CD4-positive, alpha-beta T cell treated with Interleukin-6 for 4 hours (primary cell): ENCODE data around the gene TBC1D10A.

Experiments
- DNase-seq: peaks from one replicate; pipeline ENCODE4 v3.0.0-alpha.2; 2020; ENCODE audit warnings: mixed read lengths

The TBC1D10A gene

DNA sequence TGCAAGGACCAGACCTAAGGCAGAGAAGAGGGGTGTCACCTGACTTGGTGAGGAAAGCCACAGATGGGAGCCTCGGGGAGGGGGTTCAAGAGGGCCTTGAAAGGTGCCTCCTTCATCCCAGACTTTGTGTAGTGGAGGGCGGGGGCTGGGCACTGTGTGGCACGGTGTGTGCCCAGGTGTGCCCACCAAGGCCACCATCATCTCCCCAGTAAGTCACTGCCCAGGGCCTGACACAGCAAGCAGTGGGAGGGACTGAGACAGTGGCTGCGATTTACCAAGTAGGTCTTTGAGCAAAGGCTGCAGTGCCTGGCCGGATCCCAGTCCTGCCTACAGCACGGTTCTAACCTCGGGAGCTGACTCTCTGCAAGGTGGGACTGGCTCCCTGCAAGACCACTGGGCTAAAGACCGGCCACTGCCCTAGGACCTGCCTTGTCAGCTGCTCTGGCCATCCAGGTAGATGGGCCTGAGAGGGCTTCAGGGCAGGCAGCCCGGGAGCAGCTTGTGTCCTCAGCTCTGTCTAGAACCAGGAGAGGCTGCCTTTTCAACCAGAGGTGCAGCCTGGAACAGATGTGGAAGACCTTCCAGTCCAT lies 61.5 kb downstream of the TBC1D10A start:
- no peak for DNase-seq

DNA sequence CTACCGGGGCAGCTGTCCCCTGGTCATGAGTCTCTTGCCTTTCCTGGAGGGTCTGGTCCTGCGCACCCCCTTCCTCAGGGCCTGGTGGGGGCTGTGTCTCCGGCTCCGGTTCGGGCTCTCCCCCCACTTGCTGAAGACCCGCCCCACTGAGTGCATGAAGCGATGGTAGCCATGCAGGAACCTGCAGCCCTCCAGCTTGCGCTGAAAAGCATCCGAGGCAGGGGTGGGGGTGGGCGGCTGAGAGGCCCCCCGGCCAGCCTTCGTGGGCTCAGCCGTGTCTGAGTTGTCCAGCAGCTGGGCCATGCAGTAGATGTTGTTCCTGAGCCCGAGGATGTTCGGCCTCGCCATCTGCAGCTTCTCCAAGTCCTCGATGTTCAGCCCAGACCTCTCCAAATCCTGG lies 62.9 kb downstream of the TBC1D10A start:
- DNase-seq, result no peak

DNA sequence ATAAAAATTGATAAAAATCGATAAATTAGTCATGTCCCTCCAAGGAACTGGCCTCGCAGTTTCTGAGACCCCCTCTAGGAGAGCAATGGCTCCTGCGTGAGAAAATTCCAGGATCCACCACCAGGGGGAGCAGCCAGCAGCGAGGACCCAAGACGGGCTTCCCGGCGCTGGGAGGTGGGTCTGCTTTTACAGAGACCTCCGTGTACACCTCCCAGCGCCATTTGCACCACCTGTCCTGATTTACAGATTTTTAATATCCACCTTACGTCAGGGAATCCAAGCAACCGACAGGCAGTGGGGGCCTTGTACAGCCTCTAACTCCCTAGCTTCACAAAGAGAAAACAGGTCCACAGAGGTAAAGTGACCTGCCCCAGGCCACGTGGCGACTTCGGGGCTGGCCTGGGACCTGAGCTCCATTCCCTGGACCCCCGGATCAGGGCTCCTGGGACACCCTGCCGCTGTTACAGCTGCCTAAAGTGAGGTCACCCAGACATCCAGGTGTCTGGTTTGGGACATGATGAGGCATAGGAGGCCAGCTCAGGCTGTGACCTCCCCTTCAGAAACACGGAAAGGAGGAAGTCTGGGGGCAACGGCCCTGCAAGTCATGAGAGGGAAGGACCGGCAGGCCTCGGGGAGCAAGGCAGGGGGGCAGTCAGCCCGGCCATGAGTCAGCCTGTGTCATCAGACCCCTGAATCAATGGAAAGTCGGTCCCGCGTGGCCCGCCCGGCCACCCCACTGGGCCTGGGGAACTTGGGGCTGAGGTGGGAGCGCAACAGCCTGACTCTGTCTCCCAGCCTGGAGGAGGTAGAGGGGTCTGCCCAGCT lies 63.6 kb downstream of the TBC1D10A start:
- peak; percentile 84 for DNase-seq

DNA sequence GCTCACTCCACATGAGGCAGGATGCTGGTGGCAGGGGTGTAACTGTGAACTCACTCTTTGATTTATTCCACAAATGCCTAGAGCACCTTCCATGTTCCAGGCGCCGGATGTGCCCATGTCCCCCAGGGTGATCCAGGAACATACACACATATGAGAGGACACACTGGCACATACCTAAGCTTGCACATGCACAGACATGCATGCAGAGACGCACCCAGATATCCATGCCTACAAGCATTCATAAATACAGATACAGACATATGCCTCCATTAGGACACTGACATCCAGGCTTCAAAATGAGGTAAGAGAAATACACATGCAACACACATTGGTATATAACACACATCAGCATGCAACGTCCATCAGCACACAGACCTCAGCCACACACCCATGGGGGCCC lies 64.6 kb downstream of the TBC1D10A start:
- DNase-seq, result no peak

DNA sequence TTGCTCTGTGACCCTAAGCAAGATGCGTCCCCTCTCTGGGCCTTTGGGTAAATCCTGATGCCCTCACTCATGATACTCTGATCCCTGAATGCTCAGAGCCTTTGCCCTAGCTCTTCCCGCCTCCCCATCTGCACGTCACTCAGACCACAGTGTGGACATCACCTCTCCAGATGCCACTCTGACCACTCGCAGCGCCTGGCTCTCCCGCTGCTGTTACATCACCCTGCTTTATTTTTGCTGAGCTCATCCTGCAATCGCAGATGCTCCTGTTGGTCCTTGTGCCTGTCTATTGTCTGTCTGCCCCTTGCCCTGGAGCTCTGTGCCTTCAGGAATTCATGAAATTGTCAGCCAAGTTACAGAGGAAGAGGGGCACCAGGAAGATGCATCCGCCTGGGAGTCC lies 65.6 kb downstream of the TBC1D10A start:
- DNase-seq, result no peak

DNA sequence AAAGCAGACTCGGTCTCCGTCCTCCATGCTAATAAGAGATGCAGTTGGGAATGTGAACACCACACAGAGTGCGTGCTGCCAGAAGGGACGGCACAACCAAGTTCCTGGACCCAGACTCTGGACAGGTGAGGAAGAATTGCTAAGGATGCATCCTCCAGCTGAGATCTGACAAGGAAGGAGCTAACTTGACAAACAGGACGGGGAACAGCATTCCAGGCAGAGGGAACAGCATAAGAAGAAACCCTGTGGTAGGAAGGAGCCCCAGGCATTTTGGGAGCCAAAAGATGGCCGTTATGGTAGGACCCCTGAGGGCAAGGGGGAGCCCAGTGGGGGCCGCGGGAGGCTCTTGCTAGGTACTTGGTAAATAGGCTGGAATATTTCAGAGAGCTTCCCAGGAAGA lies 66.1 kb downstream of the TBC1D10A start:
- DNase-seq, result no peak

DNA sequence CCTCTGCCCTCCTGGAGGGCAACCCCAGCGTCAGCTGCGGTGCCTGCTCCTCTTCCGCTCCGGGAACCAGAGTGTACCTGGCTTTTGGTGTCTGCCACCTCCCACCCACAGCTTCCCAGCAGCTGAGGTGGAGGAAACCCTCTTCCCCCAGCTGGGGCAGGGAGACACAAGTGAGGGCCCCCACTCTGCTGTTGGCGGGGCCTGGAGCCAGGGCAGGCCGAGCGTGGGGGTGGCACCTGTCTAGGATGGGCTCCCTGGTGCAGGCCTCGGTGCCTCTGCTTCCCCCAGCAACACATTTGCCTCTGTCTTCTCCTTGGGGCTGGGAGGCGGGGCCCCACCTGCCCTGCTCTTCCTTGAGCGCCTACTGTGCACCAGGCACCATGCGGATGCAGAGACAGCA lies 66.5 kb downstream of the TBC1D10A start:
- DNase-seq, result no peak

DNA sequence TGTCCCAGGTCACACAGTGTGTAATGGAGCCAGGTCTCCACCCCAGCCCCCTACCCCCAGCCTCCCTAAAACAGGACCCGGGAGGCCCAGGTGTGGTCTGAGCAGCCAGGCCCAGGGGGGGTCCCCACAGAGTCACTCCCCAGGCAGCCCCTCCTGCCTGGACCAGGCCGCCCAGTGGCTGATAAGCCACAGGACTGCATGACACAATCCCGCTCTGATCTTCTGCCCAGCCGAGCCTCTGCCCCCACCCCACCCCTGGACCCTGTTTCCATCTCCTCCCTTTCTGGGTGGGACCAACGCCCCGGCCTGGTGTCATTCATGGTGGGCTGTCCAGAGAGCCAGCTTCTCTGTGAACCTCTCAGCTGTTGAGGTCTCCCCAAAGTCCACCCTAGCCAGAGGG lies 72.4 kb downstream of the TBC1D10A start:
- DNase-seq, result no peak

DNA sequence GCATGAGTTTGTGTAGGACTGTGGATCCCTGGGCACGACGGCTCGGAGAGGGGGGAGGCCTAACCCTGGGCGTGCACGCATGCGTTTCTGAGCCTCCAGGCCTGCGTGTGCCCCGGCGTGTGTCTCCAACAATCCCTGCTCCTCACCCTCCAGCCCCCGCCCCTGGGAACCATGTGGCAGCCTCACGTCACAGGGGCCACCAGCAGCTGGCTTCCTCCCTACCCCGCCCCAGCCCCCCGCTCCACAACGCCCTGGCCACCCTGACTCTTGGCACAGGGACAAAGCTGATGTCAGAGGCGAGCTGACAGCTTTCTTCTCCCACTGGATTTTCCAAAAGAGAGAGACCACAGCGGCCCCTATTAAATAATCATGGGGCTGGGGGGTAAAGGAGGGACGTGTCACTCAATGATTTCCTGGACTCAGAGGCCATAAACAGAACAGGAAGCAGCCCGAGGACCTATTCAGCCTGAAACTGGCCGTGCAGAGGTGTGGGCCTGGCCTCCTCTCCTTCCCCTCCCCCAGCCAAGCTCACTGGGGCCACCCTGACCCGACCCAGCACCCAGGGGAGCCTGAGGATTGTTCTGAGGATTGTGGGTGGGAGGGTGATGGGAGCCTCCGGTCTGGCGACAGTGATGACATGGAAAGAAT lies 73.4 kb downstream of the TBC1D10A start:
- no peak for DNase-seq

DNA sequence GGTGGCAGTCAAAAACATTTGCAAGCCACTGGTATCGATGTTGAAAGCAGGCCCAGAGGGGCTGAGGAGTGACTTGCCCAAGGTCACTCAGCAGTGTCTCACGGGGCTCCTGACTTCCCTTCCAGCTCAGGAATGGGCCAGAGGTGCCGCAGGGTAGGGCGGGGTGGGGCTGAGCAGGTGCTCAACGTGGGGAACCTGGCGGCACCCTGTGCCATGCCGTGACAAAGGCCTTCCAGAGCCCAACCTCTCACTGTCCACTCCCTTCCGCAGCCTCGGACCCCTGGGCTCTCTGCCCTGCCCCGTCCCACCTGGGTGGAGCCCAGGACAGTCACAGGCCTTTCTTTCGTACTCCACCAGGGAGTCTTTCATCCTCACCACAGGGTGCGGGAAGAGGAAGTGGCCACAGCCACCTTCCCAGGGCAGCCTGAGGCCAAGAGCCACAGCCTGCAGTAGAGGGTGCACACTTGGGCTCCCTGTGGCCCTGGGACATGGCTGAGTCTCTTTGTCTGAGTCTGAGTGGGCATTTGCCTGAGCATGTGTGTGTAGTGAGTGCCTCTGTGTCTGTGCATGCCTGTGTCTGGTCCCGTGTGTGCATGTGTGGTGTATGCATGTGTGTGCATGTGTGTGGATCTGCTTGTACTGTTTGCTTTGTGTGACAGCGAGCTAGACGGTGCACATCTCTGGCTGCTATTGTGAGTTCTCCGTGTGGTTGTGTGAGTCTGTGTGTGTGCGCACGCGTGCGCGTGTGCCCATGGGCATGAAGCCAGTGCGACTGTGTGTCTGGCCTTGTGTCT lies 74.1 kb downstream of the TBC1D10A start:
- no peak for DNase-seq

DNA sequence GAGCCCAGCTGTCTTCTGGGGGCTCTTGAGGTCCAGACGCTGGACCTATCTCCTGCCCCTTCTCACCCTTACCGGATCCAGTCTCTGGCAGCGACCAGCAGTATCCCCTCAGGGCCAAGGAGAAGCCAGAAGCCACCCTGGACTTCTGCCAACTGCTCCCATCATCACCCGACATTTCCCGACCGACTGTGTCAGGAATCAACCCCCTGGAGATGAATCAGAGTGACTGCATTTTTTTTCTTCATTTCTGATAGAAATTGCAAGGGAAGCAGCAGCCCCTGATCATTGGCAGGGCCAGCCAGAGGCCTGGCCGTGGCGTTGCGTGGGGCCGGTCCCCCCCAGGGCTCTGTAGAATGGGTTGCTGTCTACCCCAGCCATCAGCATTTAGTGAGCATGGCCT lies 75.0 kb downstream of the TBC1D10A start:
- DNase-seq, result no peak

DNA sequence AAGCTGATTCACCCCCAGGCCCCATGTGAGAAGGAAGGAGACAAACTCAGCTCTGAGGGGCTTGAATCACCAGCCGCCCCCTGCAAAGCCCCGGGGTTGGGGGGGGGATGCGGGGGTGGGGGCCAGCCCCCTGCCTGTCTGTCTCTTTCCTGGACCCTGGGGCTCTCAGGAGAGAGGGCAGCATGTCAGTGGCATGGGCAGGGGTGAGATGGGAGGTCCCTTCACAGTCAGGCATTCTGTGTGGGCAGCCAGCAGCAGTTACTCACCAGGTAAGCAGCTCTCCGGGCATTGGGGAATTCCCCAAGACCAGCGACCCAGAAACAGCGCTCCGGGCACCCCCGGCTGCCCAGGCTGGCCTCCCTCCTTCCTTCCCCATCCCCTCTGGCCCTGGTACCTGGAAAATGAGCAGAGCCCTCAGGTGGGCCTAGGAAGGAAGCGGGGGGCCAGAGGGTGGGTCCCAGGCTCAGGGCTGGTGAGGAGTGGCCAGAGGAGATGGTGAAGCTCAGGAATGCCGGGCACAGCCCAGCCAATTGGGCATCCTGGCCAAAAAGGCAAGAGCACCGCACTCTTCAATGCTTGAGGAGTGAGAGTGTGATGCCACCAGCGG lies 76.0 kb downstream of the TBC1D10A start:
- no peak for DNase-seq

DNA sequence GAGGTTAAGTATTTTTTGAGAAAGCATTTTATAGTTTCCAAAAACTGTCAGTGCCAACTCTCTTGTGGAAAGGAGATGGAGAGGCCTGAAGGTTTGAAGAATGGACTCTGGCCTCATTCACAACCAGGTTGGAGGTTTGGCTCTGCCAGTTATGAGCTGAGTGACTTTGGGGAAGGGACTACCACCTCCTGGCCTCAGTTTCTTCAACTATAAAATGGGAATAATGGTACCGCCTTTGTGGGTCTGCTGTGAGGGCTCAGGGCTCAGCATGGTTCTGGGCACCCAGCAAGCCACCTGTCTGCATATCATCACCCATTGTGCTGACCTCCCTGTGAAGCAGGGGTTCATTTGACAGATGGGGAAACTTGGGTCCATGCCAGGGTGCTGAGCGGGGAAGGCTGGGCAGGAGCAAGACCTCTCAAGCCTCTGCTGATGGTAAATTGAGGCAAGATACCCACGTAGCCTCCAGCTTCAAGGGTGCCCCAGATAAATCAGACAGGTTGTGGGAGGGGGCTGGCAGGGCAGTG lies 76.6 kb downstream of the TBC1D10A start:
- no peak for DNase-seq

DNA sequence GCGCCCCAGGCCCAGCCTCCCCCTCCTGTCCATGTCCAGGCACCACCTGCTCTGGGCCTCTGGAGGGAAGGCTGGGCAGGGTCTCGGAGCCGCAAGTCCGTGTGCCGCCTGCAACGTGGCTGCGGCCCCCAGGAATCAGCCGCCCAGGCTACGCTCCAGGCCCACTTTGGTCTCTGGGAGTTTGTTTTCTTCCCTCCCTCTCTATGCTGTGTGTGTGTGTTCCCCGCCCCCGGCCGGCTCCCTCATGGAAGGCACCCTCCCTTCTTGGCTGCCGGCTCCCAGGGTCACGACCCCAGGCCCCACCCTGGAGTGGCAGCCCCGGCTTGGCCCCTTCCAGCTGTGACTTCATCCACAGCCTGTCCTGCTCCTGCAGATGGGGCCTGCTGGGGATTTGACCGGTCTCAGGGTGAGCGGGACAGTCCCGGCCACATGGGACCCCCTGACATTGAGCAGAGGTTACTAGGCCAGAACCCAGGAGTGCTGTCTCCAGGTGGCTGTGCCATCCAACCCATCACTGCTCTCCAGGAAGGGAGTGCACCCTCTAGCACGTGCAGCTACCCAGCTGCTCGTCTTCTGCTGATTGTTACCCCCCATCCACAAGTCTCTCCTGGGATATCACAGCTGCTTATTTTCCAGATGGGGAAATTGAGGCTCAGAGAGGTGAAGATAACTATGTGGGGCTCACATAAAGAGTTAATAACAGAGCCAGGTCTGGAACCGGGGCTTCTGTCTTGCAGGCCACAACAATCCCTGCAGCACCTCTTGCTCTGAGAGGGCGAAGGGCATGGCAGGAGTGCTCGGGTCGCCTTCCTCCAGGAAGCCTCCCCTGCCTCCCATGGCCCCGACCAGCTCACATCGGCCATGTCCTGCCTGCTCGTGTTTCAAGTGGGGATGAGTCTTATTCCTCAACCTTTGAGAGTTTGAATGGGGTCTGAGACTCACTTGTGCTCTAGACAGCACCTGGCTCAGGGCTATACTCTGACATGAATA lies 77.4 kb downstream of the TBC1D10A start:
- no peak for DNase-seq

DNA sequence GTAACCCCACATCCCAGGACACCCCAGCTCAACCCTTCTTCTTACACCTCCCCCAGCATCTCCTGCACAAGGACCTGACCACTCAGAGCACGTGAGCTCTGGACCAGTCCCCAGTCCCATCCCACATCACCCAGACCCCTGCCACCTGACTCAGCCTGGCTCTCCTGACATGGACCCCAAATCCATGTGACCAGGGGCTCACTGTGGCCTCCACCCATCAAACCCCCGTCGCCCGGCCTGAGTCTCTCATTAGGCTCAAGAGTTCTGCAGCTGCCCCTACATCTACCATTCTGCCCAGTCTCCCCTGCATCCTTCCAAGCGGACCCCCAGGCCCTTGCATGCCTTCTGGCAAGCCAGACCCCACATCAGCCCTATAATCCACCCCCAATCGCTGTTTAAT lies 78.3 kb downstream of the TBC1D10A start:
- DNase-seq, result no peak

DNA sequence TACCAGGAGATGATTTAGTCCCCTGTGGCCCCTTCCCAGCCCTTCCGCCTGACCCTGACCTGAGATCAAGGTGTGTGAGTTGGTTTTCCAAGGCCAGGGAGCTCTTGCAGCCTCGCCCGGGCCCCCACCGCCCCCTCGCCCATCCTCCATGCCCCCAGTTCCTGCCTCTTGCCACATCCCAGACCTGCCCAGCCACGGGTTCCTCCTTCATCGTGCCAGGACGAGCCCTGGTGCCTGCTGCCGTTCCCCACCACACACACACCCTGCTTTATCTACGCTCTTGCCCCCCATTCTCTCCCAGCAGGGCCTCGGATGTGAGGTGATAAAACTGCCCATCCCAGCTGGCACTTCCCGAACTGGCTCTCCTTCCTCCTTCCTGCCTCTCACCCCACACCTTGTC lies 78.8 kb downstream of the TBC1D10A start:
- DNase-seq, result no peak

DNA sequence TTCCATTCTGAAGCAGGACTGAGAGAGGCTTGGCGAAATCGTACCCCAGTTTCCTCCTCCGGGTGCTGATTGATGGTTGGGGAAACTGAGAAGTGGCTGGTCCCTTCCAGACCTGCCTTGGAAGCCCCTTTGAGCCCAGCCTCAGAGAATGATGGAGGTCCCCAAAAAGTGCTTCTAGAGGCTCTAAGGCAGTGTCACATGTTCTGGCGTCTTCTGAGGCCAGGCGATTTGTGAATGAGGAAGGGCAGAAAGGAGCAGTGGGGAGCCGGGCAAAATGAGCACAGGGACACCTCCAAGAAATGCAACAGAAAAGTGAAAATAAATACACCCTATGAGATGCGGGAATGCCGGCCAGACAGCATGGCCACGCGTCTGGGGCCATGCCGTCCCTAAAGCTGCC lies 79.2 kb downstream of the TBC1D10A start:
- DNase-seq, result no peak

DNA sequence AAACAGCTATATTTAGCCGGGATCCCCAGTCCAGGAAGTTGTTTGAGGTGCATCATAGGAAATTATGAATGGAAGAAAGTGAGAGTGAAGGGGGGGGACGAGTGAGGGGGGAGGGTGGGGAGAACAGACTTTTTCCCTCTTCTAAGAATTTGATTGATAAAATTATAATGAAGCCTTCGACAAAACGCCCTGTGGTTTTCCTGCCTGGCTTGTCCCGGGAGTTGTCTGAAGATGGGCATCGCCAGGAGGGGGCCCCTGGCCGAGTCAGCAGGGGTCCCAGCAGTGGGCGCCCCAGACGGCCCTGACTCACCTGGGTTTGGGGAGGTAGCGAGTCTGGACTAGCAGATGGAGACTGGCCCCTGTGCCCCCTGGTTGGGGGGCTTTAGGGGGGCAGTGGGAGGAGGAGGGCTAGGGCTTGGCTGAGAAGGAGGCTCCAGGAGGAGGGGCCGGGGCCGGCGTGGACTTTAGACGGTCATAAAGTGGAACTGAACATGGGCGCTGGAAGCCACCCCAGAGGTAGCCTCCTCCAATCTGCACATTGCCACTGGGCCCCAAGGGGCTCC lies 79.8 kb downstream of the TBC1D10A start:
- DNase-seq, result no peak

DNA sequence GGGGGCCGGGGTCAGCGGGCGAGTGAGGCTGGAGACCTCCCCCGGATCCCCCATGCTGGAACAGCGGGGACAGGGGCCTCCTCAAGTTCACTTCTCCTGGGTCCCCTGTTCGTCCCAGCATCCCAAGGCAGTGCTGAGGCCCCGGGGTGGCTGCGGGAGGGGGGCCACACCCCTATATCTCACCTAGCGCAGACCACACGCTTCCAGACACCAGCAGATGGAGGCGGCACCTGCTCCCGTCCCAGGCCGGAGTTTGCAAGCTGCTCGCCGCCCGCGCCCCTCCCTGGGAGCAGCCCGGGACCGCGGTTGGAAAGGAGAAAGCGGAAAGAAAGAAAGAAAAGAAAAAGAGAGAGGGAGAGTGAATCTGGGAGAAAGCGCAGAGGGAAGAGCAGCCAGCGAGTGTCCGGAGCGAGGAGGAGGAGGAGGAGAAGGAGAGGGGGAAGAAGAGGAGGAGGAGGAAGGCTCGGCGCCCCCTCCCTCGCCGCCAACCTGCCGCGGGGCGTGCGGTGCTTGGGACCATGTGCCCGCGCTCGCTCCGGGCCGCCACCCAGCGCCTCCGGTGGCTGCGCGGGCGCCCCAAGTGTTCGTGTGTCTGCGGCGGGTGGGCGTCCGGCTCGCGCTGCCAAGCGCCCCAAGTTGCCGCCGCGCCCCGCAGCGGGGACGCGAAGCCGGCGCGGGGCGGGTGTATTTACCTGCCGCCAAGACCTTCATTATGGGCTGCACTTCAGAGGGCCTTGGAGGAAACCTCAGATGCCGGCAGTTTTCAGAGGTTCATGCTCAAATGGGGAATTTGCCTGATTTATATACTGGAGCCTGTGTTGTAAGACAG lies 80.5 kb downstream of the TBC1D10A start, which contains the start of gene LIF:
Gene LIF (minus strand): TSS at position 775 of the 829 bp plus-strand sequence. CDS start 64 bp downstream, at position 711.
- peak; percentile 65 for DNase-seq
